Spleen (tissue), 11 donors: Measurements from ENCODE around the gene DDX54. TPM values are rescaled to one million over a fixed set of nuclear protein-coding genes. Genes with fewer than 3 reads are reported as not detected.

Experiments used
- DNase-seq: peaks from one replicate; pipeline ENCODE4 v3.0.0-alpha.2; 2020
- H3K27ac ChIP-seq, 8 donors: fragments of 200-600 bp; sonication (generic) in 7 of 8; 1 replicate in 4 of 8; 2 replicates in 4 of 8; pipeline versions ENCODE4 v1.5.0 to v1.8.0; 2016 to 2021; ENCODE audit warnings: inconsistent platforms in 4 of 8, mild to moderate bottlenecking in 4 of 8, moderate library complexity in 1 of 8
- H3K27me3 ChIP-seq, 7 donors: fragments of 200-600 bp; sonication (generic) in 6 of 7; replicated peaks in 1 of 7; 1 replicate in 4 of 7; 2 replicates in 3 of 7; pipeline versions ENCODE4 v1.5.0 to v1.8.0; 2016 to 2021; ENCODE audit warnings: inconsistent platforms in 3 of 7, mild to moderate bottlenecking in 1 of 7
- H3K36me3 ChIP-seq, 6 donors: fragments of 200-600 bp; sonication (generic) in 5 of 6; 1 replicate in 4 of 6; 2 replicates in 2 of 6; pipeline versions ENCODE4 v1.5.0 to v1.8.0; 2016 to 2021; ENCODE audit warnings: inconsistent platforms in 2 of 6
- H3K4me1 ChIP-seq, 6 donors: fragments of 200-600 bp; sonication (generic) in 5 of 6; 1 replicate in 3 of 6; 2 replicates in 3 of 6; pipeline versions ENCODE4 v1.5.0 to v1.8.0; 2016 to 2021; ENCODE audit warnings: inconsistent platforms in 3 of 6
- H3K4me3 ChIP-seq, 8 donors: fragments of 200-600 bp; sonication (generic) in 7 of 8; 1 replicate in 4 of 8; 2 replicates in 4 of 8; pipeline versions ENCODE4 v1.5.0 to v1.8.0; 2016 to 2021; ENCODE audit warnings: inconsistent platforms in 4 of 8, mild to moderate bottlenecking in 4 of 8, moderate library complexity in 2 of 8
- H3K9me3 ChIP-seq, 8 donors: fragments of 200-600 bp; sonication (generic) in 7 of 8; 1 replicate in 4 of 8; 2 replicates in 4 of 8; pipeline versions ENCODE4 v1.5.0 to v1.8.0; 2016 to 2021; ENCODE audit warnings: inconsistent platforms in 4 of 8
- CTCF ChIP-seq, 11 experiments: fragments of 200-600 bp in 7 of 11; fragments of 450-650 bp in 4 of 11; sonication (generic) in 4 of 11; IDR thresholded peaks in 8 of 11; conservative IDR thresholded peaks in 3 of 11; 1 replicate in 7 of 11; 2 replicates in 4 of 11; pipeline versions ENCODE4 v1.4.0 to v1.8.0; 2016 to 2021; ENCODE audit warnings: antibody characterized with exemption in 11 of 11, inconsistent platforms in 4 of 11, mild to moderate bottlenecking in 1 of 11
- POLR2A ChIP-seq, 3 donors: fragments of 450-650 bp; IDR thresholded peaks; one replicate each; pipeline ENCODE4 v1.5.1; 2017; ENCODE audit warnings: antibody characterized with exemption in 3 of 3, mild to moderate bottlenecking in 1 of 3
- POLR2AphosphoS5 ChIP-seq, 3 donors: sonication (generic); formaldehyde crosslinking; IDR thresholded peaks; one replicate each; pipeline ENCODE4 v1.5.1; 2017; ENCODE audit warnings: antibody characterized with exemption in 3 of 3
- WGBS, 5 donors: extraction: QIAGEN DNeasy Blood & Tissue Kit in 3 of 5; methylation state at CpG; one replicate each; pipeline versions ENCODE4 v1.1.5 to v1.1.7; 2013 to 2018; 5-methylcytosine and 5-hydroxymethylcytosine counted together
- intact Hi-C: fragments of 100-400 bp; cut with DNase I; formaldehyde crosslinking; loops from one replicate; pipeline ENCODE4 v1.15.0; 2023; ENCODE audit warnings: low total_unique reads
- polyA plus RNA-seq, 3 donors: library from polyadenylated mRNA; stranded (reverse); fragments of 200-250 nt; gene quantifications; one replicate each; pipeline ENCODE4 v1.2.1, GENCODE V29; 2013
- total RNA-seq, 7 donors: library from RNA; depleted of rRNA in 3 of 7; stranded (reverse); fragments of >200 nt in 3 of 7; fragmentation: NEBNext Ultra II Directional in 4 of 7; extraction: Animal tissue kit (Norgen Biotek cat#: 25700) in 4 of 7; gene quantifications; one replicate each; pipeline versions ENCODE4 v1.1.0 to v1.2.1, GENCODE V29; 2016 to 2021
- donor health status: healthy with polysubstance abuse.
- donor health status: DM: no; HTN: no; CAD: no; lungs with moderate emphysema.
- donor health status: DM: no; HTN: no; CAD: no.
- donor health status: Bipolar disorder and iron deficiency.
- donor health status: healthy.
- donor health status: DM: no; HTN: no; CAD: no.
- donor health status: DM: yes; HTN: yes; CAD: no.

DDX54 gene
- total and polyA plus RNA-seq, 10 donors, result 44.4 to 80.3 (median 60.3) TPM

DNA sequence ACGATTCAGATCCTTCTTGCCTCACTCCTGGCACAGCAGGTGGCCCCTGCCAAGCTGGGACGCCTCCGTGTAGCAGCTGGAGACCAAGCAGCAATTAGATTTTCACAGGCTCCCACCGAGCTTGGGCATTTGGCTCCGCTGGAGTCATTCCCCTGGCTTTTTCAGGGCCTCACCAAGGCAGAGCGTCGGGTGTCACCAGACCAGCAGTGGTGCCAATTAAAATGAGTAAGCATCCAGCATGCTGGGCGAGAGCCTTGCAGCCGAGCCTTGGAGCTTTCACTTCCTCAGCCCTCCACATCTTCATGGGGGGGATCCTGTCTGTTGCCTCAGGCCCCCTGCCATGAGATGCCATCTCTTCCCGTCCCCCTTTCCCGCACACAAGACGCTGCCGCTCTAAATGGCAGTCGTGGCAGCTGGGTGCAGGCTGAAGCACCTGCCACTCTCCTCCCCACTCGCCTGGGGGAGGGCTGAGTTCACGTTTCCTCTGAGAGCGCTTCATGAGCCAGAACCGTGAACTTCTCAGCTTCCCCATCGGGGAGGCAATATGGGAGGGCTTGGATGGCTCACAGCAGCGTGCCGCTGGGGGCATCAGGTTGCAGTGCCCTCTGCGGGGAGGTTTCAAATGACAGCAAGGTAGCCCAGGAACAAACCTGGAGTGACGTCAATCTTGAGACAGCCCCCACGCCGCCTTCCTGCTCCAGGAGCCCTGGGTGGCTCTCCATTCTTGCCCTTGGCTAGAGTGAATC lies 47.7 kb upstream of the DDX54 start:
- TF ChIP-seq CTCF (IDR thresholded peaks at IDR 0.05 in 8 of 11, conservative IDR thresholded peaks at IDR 0.05 in 3 of 11), result peak in 10 of 11 experiments; percentile 29 to 62 (median 51)
- TF ChIP-seq POLR2A (IDR thresholded peaks at IDR 0.05), result no peak
- TF ChIP-seq POLR2AphosphoS5 (IDR thresholded peaks at IDR 0.05), result peak; percentile 72 to 84 (median 82)
- intact Hi-C loops, result no loop called here
- Histone ChIP-seq H3K27ac (peak overlapping the region; percentile 24 to 85 (median 64)), H3K9me3 (no peaks in the 10 kb centered on the region), H3K36me3 (peaks cover 0 to 62% (median 14%) of the 10 kb centered on the region in 6 donors), H3K27me3 (no peaks in the 10 kb centered on the region), H3K4me3 (peak overlapping the region in 5 of 8 donors; percentile 14 to 57 (median 19)), H3K4me1 (peaks cover 42 to 100% (median 82%) of the 10 kb centered on the region in 6 donors)
- peak; percentile 93 for DNase-seq
- 27 to 40% (median 35%) methylated on average over 19 to 25 of the region's 25 CpGs for WGBS, 5 donors

DNA sequence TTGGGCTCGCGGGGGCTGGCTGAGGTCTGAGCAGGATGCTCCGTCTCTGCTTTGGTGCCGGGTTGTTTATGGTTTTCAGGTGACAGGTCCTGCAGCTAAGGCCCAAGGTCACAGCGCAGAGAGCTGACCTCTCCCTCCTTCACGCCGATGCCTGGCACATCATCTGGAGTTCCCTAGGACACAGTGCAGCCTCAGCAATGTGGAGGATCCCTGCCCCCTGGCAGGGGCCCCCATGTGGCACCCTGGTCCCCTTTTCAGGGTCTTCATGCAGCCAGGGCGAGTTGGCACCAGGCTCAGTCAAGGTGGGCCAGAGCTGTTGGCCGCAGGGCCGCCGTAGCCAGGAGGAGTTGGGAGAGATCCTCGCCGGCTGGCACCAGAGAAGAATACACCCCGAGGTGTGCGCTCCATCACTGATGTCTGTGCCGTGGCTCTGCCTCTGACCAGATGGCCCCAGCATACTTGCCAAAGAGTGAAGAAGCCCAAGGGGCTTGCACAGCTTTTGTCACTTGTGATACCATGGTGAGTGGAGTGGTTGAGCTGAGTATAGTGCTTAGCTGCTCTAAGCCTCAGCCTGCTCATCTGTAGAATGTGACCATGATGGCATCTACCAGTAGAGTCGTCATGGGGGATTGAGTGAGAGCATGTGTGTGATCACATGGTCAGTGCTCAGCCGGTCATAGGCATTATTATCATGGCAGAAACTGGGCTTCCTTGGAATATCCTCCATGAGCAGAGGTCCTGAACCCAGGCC lies 47.0 kb upstream of the DDX54 start:
- intact Hi-C loops, result no loop called here
- Histone ChIP-seq H3K27ac (peak overlapping the region; percentile 24 to 85 (median 64)), H3K27me3 (no peaks in the 10 kb centered on the region), H3K9me3 (no peaks in the 10 kb centered on the region), H3K4me1 (peaks cover 35 to 100% (median 81%) of the 10 kb centered on the region in 6 donors), H3K36me3 (peaks cover 0 to 70% (median 14%) of the 10 kb centered on the region in 6 donors), H3K4me3 (peak overlapping the region in 2 of 8 donors; percentile 16 to 57)
- 91 to 95% (median 93%) methylated on average over 18 of the region's 18 CpGs for WGBS, 5 donors
- DNase-seq, result peak; percentile 76
- TF ChIP-seq CTCF (IDR thresholded peaks at IDR 0.05 in 8 of 11, conservative IDR thresholded peaks at IDR 0.05 in 3 of 11) (no peak), POLR2AphosphoS5 (IDR thresholded peaks at IDR 0.05) (no peak), POLR2A (IDR thresholded peaks at IDR 0.05) (no peak)

GRCh38 chr12:113231235-113232088 lies 46.2 kb upstream of the DDX54 start:
- peaks cover 0 to 77% (median 17%) of the 10 kb centered on the region in 6 donors for H3K36me3 ChIP-seq
- intact Hi-C loops, result no loop called here

More at GRCh38 chr12:113231235-113232088, 46.2 kb upstream of the DDX54 start:
- peak; percentile 62 for DNase-seq
- Histone ChIP-seq H3K4me3 (no peak overlapping the region), H3K27me3 (no peaks in the 10 kb centered on the region), H3K27ac (peak overlapping the region in 5 of 8 donors; percentile 21 to 85 (median 78)), H3K4me1 (peaks cover 28 to 100% (median 77%) of the 10 kb centered on the region in 6 donors), H3K9me3 (no peaks in the 10 kb centered on the region)
- WGBS, 5 donors, result 82 to 90% (median 89%) methylated on average over 8 of the region's 8 CpGs
- TF ChIP-seq POLR2A (IDR thresholded peaks at IDR 0.05) (no peak), POLR2AphosphoS5 (IDR thresholded peaks at IDR 0.05) (no peak), CTCF (IDR thresholded peaks at IDR 0.05 in 8 of 11, conservative IDR thresholded peaks at IDR 0.05 in 3 of 11) (no peak)
